GM12878 (cell line): ENCODE measurements around the gene AGBL5. TPM values are rescaled to one million over a fixed set of nuclear protein-coding genes. Genes with fewer than 3 reads are reported as not detected.

ENCODE experiments used
- polyA plus RNA-seq, 11 experiments: library from polyadenylated mRNA; depleted of rRNA in 4 of 11; unstranded in 6 of 11; stranded (reverse) in 5 of 11; fragments of >200 nt; fragmentation: Nextera tagmentation in 4 of 11; fragmentation: Illumina TruSeq in 1 of 11; extraction: Ambion mirVana in 4 of 11; extraction: Trizol in 1 of 11; gene quantifications; 1 replicate in 1 of 11; 2 replicates in 10 of 11; pipeline versions ENCODE4 v1.2.1 to v1.2.3, GENCODE V29; 2011 to 2016; ENCODE audit warnings: inconsistent platforms in 2 of 11, missing spikeins in 2 of 11, low read depth in 1 of 11
- total RNA-seq, 4 experiments: library from RNA; depleted of rRNA in 3 of 4; stranded (reverse); fragments of >200 nt in 3 of 4; fragmentation: Illumina TruSeq in 1 of 4; extraction: Trizol in 1 of 4; gene quantifications; 2 replicates each; pipeline versions ENCODE4 v1.2.1 to v1.2.3, GENCODE V29; 2013 to 2021

The AGBL5 gene
- total and polyA plus RNA-seq, 10 of the 15 experiments (the other 5 are each of a cell fraction or from before 2014, with no cell fraction given), result 1.9 to 28.5 (median 19.5) TPM

Other genes starting within 250 kb of the AGBL5 start
Only the 7 nearest of the 17 such genes appear.
- gene MAPRE3, start 81.0 kb upstream of the AGBL5 start, total RNA-seq (2014; rRNA removed), result 0.16 and 0.73 TPM in 2 replicates
- 0.27 and 0.32 TPM in 2 replicates for gene MAPRE3, start 81.0 kb upstream of the AGBL5 start, total RNA-seq (2014; rRNA removed; fragmentation: Illumina TruSeq; extraction: Trizol)
- gene MAPRE3, start 81.0 kb upstream of the AGBL5 start, total RNA-seq (2021), result 0.61 and 0.67 TPM in 2 replicates
- 0.75 and 0.86 TPM in 2 replicates for gene MAPRE3, start 81.0 kb upstream of the AGBL5 start, polyA plus RNA-seq (2011; rRNA removed)
- gene MAPRE3, start 81.0 kb upstream of the AGBL5 start, polyA plus RNA-seq (2014; fragmentation: Illumina TruSeq; extraction: Trizol), result 0.35 and 0.81 TPM in 2 replicates
- gene MAPRE3, start 81.0 kb upstream of the AGBL5 start, polyA plus RNA-seq (2014; fragmentation: Nextera tagmentation; extraction: Ambion mirVana), result under 1 TPM in 1 of 2 experiments, not detected in 1; 0.03 TPM
- gene MAPRE3, start 81.0 kb upstream of the AGBL5 start, polyA plus RNA-seq (2014; rRNA removed), result 1.3 and 1.4 TPM in 2 replicates
- 1 to 10 TPM in 1 of 2 experiments, under 1 TPM in 1; 0.66 to 1.1 TPM for gene MAPRE3, start 81.0 kb upstream of the AGBL5 start, polyA plus RNA-seq (2016; fragmentation: Nextera tagmentation; extraction: Ambion mirVana)
- 21.9 and 25.8 TPM in 2 replicates for gene TMEM214, start 18.7 kb upstream of the AGBL5 start, total RNA-seq (2014; rRNA removed)
- gene TMEM214, start 18.7 kb upstream of the AGBL5 start, total RNA-seq (2014; rRNA removed; fragmentation: Illumina TruSeq; extraction: Trizol), result 26.3 and 28.9 TPM in 2 replicates
- gene TMEM214, start 18.7 kb upstream of the AGBL5 start, total RNA-seq (2021), result 75.4 and 79.2 TPM in 2 replicates
- 21.8 and 43.2 TPM in 2 replicates for gene TMEM214, start 18.7 kb upstream of the AGBL5 start, polyA plus RNA-seq (2011; rRNA removed)
- 60.1 and 64.3 TPM in 2 replicates for gene TMEM214, start 18.7 kb upstream of the AGBL5 start, polyA plus RNA-seq (2014; fragmentation: Illumina TruSeq; extraction: Trizol)
- gene TMEM214, start 18.7 kb upstream of the AGBL5 start, polyA plus RNA-seq (2014; fragmentation: Nextera tagmentation; extraction: Ambion mirVana), result 10 to 100 TPM; 10.4 to 17.6 TPM
- gene TMEM214, start 18.7 kb upstream of the AGBL5 start, polyA plus RNA-seq (2014; rRNA removed), result 46.8 and 56.2 TPM in 2 replicates
- gene TMEM214, start 18.7 kb upstream of the AGBL5 start, polyA plus RNA-seq (2016; fragmentation: Nextera tagmentation; extraction: Ambion mirVana), result 10 to 100 TPM; 52.5 to 56.0 TPM
- 340 and 392 TPM in 2 replicates for gene OST4, start 20.0 kb downstream of the AGBL5 start, total RNA-seq (2014; rRNA removed)
- gene OST4, start 20.0 kb downstream of the AGBL5 start, total RNA-seq (2014; rRNA removed; fragmentation: Illumina TruSeq; extraction: Trizol), result 403 TPM in 2 replicates
- 270 and 278 TPM in 2 replicates for gene OST4, start 20.0 kb downstream of the AGBL5 start, total RNA-seq (2021)
- gene OST4, start 20.0 kb downstream of the AGBL5 start, polyA plus RNA-seq (2011; rRNA removed), result 316 and 381 TPM in 2 replicates
- gene OST4, start 20.0 kb downstream of the AGBL5 start, polyA plus RNA-seq (2014; fragmentation: Illumina TruSeq; extraction: Trizol), result 406 and 566 TPM in 2 replicates
- gene OST4, start 20.0 kb downstream of the AGBL5 start, polyA plus RNA-seq (2014; fragmentation: Nextera tagmentation; extraction: Ambion mirVana), result 1,000 to 10,000 TPM; 1,505 to 1,543 TPM
- 418 and 479 TPM in 2 replicates for gene OST4, start 20.0 kb downstream of the AGBL5 start, polyA plus RNA-seq (2014; rRNA removed)
- 100 to 1,000 TPM; 786 to 858 TPM for gene OST4, start 20.0 kb downstream of the AGBL5 start, polyA plus RNA-seq (2016; fragmentation: Nextera tagmentation; extraction: Ambion mirVana)
- 1.7 and 2.3 TPM in 2 replicates for gene EMILIN1, start 26.9 kb downstream of the AGBL5 start, total RNA-seq (2014; rRNA removed)
- gene EMILIN1, start 26.9 kb downstream of the AGBL5 start, total RNA-seq (2014; rRNA removed; fragmentation: Illumina TruSeq; extraction: Trizol), result 0.18 TPM in 2 replicates
- 1.6 and 1.7 TPM in 2 replicates for gene EMILIN1, start 26.9 kb downstream of the AGBL5 start, total RNA-seq (2021)
- gene EMILIN1, start 26.9 kb downstream of the AGBL5 start, polyA plus RNA-seq (2011; rRNA removed), result 0.26 and 0.38 TPM in 2 replicates
- gene EMILIN1, start 26.9 kb downstream of the AGBL5 start, polyA plus RNA-seq (2014; fragmentation: Illumina TruSeq; extraction: Trizol), result 0.01 TPM in 1 of 2 replicates, not detected in the other
- gene EMILIN1, start 26.9 kb downstream of the AGBL5 start, polyA plus RNA-seq (2014; fragmentation: Nextera tagmentation; extraction: Ambion mirVana), result not detected
- gene EMILIN1, start 26.9 kb downstream of the AGBL5 start, polyA plus RNA-seq (2014; rRNA removed), result 1.2 TPM in 2 replicates
- gene EMILIN1, start 26.9 kb downstream of the AGBL5 start, polyA plus RNA-seq (2016; fragmentation: Nextera tagmentation; extraction: Ambion mirVana), result 1 to 10 TPM; 1.1 to 1.8 TPM
- 4.8 and 5.4 TPM in 2 replicates for gene KHK, start 35.1 kb downstream of the AGBL5 start, total RNA-seq (2014; rRNA removed)
- 2.6 and 2.7 TPM in 2 replicates for gene KHK, start 35.1 kb downstream of the AGBL5 start, total RNA-seq (2014; rRNA removed; fragmentation: Illumina TruSeq; extraction: Trizol)
- gene KHK, start 35.1 kb downstream of the AGBL5 start, total RNA-seq (2021), result 7.7 and 7.8 TPM in 2 replicates
- 2.2 and 2.6 TPM in 2 replicates for gene KHK, start 35.1 kb downstream of the AGBL5 start, polyA plus RNA-seq (2011; rRNA removed)
- gene KHK, start 35.1 kb downstream of the AGBL5 start, polyA plus RNA-seq (2014; fragmentation: Illumina TruSeq; extraction: Trizol), result 1.5 and 3.6 TPM in 2 replicates
- 1 to 10 TPM in 1 of 2 experiments, under 1 TPM in 1; 0.31 to 1.6 TPM for gene KHK, start 35.1 kb downstream of the AGBL5 start, polyA plus RNA-seq (2014; fragmentation: Nextera tagmentation; extraction: Ambion mirVana)
- 4.2 and 4.7 TPM in 2 replicates for gene KHK, start 35.1 kb downstream of the AGBL5 start, polyA plus RNA-seq (2014; rRNA removed)
- 10 to 100 TPM; 11.2 to 11.8 TPM for gene KHK, start 35.1 kb downstream of the AGBL5 start, polyA plus RNA-seq (2016; fragmentation: Nextera tagmentation; extraction: Ambion mirVana)
- not detected in 2 replicates for gene CGREF1, start 67.5 kb downstream of the AGBL5 start, total RNA-seq (2014; rRNA removed)
- gene CGREF1, start 67.5 kb downstream of the AGBL5 start, total RNA-seq (2014; rRNA removed; fragmentation: Illumina TruSeq; extraction: Trizol), result not detected in 2 replicates
- 0.11 TPM in 1 of 2 replicates, not detected in the other for gene CGREF1, start 67.5 kb downstream of the AGBL5 start, total RNA-seq (2021)
- gene CGREF1, start 67.5 kb downstream of the AGBL5 start, polyA plus RNA-seq (2011; rRNA removed), result 0.04 TPM in 1 of 2 replicates, not detected in the other
- 0.06 TPM in 1 of 2 replicates, not detected in the other for gene CGREF1, start 67.5 kb downstream of the AGBL5 start, polyA plus RNA-seq (2014; fragmentation: Illumina TruSeq; extraction: Trizol)
- not detected for gene CGREF1, start 67.5 kb downstream of the AGBL5 start, polyA plus RNA-seq (2014; fragmentation: Nextera tagmentation; extraction: Ambion mirVana)
- gene CGREF1, start 67.5 kb downstream of the AGBL5 start, polyA plus RNA-seq (2014; rRNA removed), result not detected in 2 replicates
- gene CGREF1, start 67.5 kb downstream of the AGBL5 start, polyA plus RNA-seq (2016; fragmentation: Nextera tagmentation; extraction: Ambion mirVana), result under 1 TPM in 1 of 2 experiments, not detected in 1; 0.21 TPM
- not detected in 2 replicates for gene ABHD1, start 72.1 kb downstream of the AGBL5 start, total RNA-seq (2014; rRNA removed)
- gene ABHD1, start 72.1 kb downstream of the AGBL5 start, total RNA-seq (2014; rRNA removed; fragmentation: Illumina TruSeq; extraction: Trizol), result 0.14 and 0.18 TPM in 2 replicates
- gene ABHD1, start 72.1 kb downstream of the AGBL5 start, total RNA-seq (2021), result 0.29 TPM in 1 of 2 replicates, not detected in the other
- gene ABHD1, start 72.1 kb downstream of the AGBL5 start, polyA plus RNA-seq (2011; rRNA removed), result 0.14 TPM in 1 of 2 replicates, not detected in the other
- gene ABHD1, start 72.1 kb downstream of the AGBL5 start, polyA plus RNA-seq (2014; fragmentation: Illumina TruSeq; extraction: Trizol), result 0.04 TPM in 1 of 2 replicates, not detected in the other
- gene ABHD1, start 72.1 kb downstream of the AGBL5 start, polyA plus RNA-seq (2014; fragmentation: Nextera tagmentation; extraction: Ambion mirVana), result under 1 TPM; 0.16 to 0.35 TPM
- gene ABHD1, start 72.1 kb downstream of the AGBL5 start, polyA plus RNA-seq (2014; rRNA removed), result 0.09 and 0.32 TPM in 2 replicates
- under 1 TPM; 0.19 to 0.21 TPM for gene ABHD1, start 72.1 kb downstream of the AGBL5 start, polyA plus RNA-seq (2016; fragmentation: Nextera tagmentation; extraction: Ambion mirVana)